GM21360 (cell line): ENCODE results near the gene NAALADL2.
"Not testable (repeated sequence)": the region's sequence is repeated elsewhere in the genome, so short reads cannot be mapped to it uniquely, and the experiment has no call there.

ENCODE experiments used
- ATAC-seq: cut with Tn5 transposase; IDR thresholded peaks from one replicate; pipeline ENCODE4 v1.9.1; 2021; ENCODE audit warnings: mild to moderate bottlenecking, moderate library complexity; ENCODE audit not compliant: unreplicated experiment

NAALADL2 gene

DNA sequence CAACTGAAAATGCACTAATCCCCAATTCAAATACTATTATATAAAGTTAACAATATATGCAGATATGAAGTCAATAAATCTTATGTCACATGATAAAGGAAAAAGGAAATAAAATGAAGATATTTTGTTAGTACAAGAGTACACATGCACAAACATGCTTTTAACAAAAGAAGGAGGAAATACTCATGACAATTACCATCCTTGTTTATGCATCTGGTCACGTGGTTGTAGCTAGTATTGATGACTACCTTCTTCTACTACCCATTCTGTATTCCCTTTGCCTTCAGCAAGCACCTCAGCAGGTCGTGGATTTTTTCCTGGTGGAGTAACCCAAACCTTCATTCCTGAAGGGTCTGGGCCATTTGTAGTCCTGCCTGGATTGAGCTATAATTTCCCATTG lies 669.6 kb downstream of the NAALADL2 start:
- not testable (repeated sequence) for ATAC-seq

DNA sequence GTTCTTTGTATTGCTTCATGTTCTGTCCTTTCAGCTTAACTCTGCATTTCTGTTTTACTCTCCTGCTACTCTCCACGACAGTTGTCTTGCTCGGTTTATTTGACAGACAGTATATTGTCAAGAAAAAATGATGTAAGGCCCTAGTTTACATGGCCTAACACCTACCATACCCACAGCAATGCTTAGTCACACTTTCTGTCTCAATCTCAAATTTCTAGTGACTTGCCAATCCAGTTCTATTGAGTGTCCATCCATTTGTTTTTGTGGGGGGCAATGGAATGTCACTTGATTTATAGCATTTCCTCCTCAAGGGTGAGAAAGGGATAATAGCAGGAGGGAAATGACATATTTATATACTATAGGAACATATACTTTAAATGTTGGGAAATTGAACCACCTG lies 676.2 kb downstream of the NAALADL2 start:
- ATAC-seq: no peak

DNA sequence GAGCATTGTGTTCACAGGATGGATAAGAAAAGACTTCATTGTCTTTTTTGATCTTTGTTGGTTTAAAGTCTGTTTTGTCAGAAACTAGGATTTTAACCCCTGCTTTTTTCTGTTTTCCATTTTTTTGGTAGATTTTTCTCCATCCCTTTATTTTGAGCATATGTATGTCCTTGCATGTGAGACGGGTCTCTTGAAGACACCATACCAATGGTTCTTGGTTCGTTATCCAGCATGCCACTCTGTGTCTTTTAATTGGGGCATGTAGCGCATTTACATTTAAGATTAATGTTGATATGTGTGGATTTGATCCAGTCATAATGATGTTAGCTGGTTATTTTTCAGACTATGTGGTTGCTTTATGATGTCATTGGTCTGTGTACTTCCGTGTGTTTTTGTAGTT lies 687.0 kb downstream of the NAALADL2 start:
- ATAC-seq: no peak

DNA sequence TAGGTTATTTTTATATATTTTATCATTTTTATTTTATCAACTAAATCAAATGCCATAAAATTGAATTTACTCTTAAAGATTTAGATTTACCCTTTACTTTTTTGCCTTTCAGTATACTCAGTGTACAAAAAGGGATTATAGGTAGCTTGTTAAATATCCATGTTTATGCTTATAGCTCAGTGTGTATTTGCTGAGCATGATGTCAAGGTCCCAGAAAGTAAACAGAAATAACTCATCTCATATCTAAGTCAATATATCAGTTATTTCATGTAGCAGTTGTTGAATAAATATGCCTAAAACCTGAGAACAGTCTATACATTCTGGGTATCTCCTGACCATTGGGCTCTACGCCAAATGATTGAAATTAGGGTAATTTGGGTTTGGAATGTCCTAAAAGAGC lies 693.8 kb downstream of the NAALADL2 start:
- ATAC-seq: no peak

DNA sequence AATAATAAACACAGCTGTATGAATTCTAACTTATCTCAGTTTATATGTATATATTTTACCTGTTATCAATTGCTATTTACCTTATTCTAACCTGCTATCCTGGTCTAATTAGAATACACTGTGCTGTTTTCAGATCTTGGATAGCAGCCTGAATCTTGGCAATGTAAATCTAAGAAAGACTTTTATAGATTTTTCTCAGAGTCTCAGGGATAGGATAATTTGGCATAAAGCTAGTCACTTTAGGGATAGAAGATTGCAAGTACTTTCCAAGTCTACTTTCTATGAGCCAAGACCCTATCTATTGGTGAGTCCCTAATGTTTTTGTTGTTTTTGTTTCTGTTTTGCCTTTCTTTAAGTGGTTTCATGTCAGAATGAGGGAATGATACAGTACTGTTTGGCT lies 695.7 kb downstream of the NAALADL2 start:
- no peak for ATAC-seq

DNA sequence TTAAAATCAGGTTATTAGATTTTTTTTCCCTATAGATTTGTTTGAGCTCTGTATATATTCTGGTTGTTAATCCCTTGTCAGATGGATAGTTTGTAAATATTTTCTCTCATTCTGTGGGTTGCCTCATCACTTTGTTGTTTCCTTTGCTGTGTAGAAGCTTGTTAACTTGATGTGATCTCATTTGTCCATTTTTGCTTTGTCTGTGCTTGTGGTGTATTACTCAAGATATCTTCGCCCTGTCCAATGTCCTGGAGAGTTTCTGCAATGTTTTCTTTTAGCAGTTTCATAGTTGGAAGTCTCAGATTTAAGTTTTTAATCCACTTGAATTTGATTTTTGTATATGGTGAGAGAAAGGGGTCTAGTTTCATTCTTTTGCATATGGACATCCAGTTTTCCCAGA lies 699.1 kb downstream of the NAALADL2 start:
- ATAC-seq: no peak

DNA sequence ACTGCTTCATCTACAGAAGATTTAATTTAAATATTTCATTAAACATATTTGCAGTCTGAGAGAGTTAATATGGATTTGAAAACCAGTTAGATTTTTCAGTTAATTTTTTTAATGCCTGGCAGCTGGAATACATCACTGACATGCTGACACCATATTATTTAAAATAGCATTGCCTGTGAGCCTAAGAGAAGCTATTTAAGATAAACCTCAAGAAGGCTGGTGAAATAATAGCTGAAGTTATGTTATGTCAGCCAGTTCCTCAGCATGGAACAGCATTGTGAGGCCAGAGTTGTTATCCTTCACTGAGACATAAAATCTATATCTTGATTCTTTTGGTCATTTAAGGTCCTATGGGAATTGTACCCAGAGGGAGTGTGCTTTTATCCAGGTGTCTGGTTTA lies 705.2 kb downstream of the NAALADL2 start:
- no peak for ATAC-seq

DNA sequence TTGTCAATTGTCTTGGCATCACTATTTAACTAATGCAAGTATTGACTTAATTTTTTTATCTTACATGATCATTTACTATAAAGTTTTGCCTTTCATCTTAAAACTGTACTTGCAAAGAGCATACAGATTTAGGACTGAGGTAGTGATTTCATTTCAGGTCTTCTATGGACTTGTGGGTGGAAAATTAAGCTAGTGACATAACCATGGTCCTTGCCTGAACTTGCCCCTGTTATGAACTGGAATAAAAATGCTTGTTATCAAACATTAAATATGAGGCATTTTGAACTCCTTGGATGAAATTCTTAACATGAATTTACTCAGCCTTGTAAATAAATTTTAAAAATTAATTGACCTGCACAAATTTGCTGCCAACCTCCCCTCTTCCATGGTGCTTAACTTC lies 712.0 kb downstream of the NAALADL2 start:
- ATAC-seq: no peak

DNA sequence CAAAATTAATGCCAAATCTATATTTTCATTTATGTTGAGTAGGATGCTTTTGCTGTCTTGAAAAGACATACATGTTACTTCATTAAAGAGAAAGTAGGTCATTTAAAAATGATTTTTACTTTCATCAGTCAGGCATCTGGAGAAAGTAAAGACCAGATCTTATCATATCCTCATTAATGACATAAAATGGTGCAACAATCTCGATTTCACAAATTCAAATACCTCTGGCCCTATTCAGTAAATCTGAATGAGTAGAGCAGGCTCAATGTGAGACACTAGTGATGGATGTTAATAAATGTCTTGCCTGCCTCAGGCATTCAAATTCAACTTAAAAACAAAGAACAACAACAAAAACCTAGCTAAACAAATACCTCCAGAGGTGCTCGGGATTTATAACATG lies 714.1 kb downstream of the NAALADL2 start:
- ATAC-seq: no peak

DNA sequence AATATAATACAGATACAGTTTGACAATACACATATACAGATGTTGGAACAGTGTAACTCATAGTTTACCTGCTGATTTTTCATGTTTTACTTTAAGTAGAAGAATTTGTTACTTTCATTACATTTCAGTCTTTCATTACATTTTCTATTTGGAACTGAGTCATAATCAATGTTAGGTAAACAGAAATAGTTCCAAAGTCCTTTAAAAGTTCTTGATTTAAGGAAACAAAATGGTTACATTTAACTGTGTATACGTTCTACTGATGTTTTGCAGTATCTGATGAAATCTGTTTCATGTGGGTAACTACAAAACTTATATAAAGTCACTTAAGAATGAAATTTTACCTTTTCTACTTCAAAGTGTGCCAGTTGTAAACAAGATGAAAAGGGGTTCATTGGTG lies 721.2 kb downstream of the NAALADL2 start:
- no peak for ATAC-seq

DNA sequence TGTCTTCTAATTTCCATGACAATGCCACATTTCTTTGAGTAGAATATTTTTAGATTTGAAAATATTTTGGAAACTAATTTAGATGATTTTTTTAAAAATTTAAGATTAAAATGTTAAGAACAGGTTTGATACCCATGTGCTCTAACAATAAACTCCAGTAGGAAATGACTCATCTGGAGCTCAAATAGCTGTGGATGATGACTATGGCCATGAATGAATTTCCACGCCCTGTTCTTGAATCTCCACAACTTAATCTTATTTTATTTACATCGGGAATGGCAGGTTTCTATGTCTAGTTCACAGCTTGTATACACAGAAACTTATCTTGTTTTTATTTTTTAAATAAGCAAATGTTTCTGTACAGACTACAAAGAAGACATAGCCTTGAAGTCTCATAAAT lies 726.8 kb downstream of the NAALADL2 start:
- no peak for ATAC-seq

DNA sequence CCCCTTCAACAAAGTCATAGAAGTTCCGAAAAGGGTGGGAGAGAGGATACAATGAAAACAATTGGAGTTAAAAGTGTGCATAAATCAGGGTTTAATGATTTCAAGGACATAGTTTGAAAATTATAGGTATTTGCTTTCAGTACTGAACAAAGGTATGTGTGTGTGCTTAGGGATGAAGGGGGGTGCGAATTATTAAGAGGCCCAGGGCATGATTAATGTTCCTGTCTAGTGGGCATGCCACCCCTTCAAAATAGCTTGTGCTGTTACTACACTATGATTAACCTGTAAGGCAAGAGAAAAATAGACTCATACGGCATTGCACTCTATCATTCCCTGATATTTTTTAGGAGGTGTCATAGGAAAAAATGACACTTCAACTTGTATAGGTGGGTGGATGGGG lies 731.6 kb downstream of the NAALADL2 start:
- ATAC-seq: no peak

DNA sequence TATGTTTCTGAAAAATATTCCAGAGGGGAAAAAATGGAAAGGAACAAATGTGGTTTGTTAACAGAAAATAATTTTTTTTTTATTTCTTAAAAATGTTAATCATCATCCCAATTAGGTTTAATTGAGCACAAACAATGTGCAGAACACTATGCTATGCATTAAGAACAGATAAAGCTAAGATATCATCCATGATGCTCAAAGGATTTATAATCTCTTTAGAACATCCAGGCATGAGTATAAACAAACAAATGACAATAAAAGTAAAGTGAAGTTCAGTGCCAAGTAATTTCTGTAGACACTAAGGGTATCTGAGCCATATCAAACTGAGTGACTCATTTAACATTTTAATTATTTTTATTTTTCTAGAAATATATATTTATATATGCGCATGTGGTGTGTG lies 732.2 kb downstream of the NAALADL2 start:
- ATAC-seq: no peak

DNA sequence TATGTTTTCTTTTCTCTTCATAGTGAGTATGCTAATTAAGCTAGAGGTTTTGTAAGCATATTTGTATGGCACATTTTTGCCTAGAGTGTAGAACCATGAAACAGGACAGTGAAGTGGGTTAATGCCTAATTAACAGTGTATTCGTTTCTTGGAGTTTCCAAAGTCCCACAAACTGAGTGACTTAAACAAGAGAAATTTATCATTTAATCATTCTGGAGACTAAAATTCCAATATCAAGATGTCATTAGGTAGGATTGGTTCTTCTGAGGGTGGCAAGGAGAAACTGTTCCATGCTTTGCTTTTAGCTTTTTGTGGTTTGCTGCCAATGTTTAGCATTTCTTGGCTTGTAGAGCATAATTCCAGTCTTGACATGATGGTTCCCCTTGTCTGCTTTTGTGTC lies 734.2 kb downstream of the NAALADL2 start:
- ATAC-seq: no peak

DNA sequence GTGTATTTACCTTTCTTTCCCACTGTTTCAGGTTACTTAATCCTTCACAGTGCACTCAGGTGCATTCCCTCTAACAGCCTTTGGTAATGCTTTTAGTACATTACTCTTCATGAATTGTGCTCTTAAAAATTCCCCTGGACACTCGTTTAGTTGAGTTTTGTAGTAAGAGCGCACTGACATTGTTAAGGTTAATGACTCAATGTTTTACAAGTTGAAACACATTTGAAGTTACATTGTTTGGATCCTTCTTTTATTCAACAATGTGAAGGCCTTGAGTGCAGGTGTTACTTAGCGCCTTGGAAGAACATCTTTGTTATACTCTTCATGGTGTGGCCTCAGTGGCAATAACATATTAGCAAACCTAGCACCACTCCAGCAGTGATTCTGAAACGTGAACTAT lies 739.6 kb downstream of the NAALADL2 start:
- ATAC-seq: no peak

DNA sequence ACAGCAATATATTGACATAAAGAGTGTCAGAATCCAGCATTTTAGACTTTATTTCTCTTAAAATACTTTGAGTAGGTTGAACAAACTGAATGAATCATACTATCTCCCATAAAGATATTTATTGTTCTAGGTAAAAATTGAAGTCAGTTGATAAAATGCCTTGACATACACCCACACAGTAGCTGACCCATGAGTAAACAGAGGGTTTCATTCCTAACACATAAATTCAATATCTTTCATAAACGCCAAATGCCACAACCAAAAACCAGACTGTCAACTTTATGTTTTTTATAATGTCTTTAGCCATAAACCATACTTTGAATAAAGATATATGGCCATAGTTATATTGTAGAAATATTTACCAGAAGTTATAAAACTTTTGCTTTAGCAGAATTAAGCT lies 742.4 kb downstream of the NAALADL2 start:
- no peak for ATAC-seq

DNA sequence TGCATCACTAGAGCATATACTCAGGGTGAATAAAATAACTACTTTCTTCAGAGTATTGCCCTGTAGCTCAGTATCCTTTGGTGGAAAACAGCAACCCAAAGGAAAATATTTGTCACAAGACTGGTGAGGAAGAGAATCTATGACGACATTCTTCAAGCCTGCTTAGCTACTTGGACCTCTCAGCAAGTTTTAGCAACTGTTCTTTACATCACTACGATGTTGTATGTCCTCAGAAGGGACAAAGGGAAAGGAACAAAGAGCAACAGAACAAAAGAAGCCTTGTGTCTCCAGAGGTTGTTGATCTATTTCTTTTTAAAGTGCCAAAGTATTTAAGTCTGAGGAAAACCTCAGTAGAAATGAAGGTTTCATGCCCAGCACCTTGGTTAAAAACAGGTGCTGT lies 746.7 kb downstream of the NAALADL2 start:
- ATAC-seq: no peak

DNA sequence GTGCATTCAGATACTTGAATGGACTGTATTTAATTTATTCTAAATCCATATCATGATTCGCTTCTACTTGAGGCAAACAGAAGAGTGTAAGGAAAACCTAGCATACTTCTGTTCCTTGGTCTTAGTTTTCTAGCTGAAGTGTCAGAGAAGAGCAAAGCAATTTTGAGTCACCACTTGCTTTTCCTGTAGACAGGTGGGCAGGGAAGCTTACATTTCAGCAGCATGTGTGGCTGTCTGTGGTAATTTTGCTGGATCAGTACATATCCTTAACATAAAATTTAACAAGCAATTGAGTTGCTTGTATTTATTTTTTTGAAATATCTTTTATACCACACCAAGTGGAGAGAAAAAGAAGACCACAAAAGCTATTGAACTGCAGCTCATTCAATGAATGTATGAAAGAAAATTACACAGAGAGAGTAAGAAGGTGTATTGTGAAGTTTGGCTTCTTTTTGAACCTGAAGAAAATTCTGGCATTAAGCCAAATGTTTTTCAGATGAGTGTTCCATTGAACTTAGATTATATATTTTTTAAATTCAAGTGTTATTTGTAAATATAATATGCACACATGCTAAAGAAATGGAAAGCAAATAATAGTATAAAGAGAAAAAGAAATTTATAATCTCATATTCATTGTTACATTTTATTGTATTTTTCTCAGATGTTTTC lies 747.6 kb downstream of the NAALADL2 start:
- no peak for ATAC-seq

DNA sequence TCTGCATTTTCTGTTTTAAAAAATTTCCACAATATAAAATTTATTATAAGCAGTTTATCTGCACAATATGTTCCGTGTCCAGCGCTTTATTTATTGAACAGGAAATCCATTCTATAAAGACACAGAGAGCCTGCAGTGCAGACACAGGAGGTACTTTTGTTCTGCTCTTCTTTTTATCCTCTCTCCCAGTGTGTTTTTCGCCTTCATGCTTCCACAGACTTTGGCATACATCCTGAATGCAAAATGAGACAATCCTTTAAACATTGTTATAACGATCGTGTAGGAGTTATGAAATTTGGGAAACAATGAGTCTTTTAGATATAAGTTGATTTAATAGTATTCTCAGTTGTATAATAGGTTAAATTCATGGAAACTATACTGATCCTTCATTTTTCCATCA lies 749.2 kb downstream of the NAALADL2 start:
- no peak for ATAC-seq

DNA sequence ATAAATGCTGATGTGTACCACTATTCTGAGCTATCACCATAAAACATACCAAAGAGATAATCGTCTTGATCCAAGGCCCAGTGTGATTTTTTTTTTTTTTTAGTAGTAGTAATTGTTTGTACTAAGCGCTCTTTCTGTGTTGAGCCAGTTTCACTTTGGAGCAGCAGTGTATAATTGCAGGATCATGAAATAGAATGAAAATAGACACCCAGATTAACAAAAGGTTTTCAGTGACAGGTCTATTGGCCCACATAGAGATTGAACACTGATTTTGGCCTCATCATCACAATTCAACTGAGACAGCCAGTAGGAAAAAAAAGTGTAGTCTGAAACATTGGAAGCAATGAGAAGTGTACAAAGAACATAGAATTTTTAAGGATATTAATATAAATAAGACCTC lies 749.8 kb downstream of the NAALADL2 start:
- no peak for ATAC-seq

DNA sequence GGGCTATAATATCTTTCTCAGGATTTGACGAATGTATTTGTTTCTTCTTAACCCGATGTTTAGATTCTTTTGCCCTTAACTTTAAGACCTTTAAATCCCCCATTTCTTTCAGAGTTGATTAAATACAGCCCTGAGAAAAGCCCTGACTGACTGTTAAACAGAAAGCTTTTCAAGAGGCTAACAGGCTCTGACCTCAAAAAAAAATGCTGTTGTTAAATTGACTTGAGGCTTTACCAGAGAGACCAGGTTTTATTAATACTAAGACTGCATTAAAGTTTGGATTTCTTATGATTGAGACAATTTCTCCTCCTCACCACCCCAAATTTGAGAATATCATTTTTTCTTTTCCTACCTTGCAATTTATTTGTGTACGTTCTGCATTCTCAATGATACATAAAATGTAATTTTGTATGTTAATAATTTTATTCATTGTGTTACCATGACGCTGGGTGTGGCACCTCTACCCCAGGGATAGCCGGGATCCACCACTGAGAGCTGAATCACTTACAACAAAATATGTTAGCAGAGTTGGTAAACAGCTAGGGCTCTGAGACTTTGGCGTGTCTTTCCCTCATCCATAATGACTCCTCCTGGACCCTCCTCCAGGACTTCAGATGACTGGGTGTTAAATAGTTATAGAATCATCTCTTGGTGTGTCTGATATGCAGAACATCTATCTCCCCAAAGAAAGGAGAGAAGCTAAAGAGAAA lies 753.5 kb downstream of the NAALADL2 start:
- no peak for ATAC-seq

DNA sequence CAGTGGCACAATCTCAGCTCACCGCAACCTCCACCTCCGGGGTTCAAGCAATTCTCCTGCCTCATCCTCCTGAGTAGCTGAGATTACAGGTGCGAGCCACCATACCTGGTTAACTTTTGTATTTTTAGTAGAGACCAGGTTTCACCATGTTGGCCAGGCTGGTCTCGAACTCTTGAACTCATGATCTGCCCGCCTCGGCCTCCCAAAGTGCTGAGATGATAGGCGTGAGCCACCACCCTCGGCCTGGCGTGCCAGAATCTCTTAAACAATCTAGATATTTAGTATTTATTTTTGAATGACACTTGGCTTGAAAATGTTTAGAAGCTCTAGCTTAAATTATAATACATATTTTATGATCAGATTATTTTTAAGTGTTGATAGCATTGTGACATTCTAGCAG lies 755.0 kb downstream of the NAALADL2 start:
- not testable (repeated sequence) for ATAC-seq

DNA sequence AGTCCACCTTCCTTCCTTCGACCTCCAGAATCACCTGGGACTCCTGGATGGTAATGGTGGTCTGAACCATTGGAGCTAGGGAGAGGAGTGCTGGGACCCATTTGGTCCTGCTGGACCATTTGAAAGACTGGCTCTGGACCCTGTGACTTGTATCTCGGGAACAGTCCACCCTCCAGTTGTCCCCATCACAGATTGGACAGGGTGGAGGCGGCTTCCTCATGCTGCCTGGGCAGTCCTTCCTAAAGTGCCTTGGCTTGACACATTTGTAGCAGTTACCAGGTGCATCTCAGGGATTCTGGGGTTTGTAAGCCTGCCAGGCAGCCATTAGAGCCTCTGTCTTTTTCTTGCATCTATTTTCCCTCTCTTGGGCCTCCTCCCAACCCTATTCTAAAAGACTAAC lies 758.1 kb downstream of the NAALADL2 start:
- ATAC-seq: no peak
